Sigmoid colon (tissue), 7 donors: ENCODE measurements around the gene CC2D1A. TPM values are rescaled to one million over a fixed set of nuclear protein-coding genes. Genes with fewer than 3 reads are reported as not detected.

Source experiments
- DNase-seq: peaks from one replicate; pipeline ENCODE4 v3.0.0-alpha.2; 2019
- H3K27ac ChIP-seq, 4 donors: fragments of 200-600 bp; sonication (generic); one replicate each; pipeline ENCODE4 v1.5.1; 2016 to 2019; ENCODE audit warnings: mild to moderate bottlenecking in 1 of 4
- H3K27me3 ChIP-seq, 3 donors: fragments of 200-600 bp; sonication (generic); one replicate each; pipeline ENCODE4 v1.5.1; 2019; ENCODE audit warnings: mild to moderate bottlenecking in 1 of 3
- H3K36me3 ChIP-seq, 4 donors: fragments of 200-600 bp; sonication (generic); one replicate each; pipeline ENCODE4 v1.5.1; 2016 to 2019
- H3K4me1 ChIP-seq, 4 donors: fragments of 200-600 bp; sonication (generic); one replicate each; pipeline ENCODE4 v1.5.1; 2017 to 2019
- H3K4me3 ChIP-seq, 4 donors: fragments of 200-600 bp; sonication (generic); one replicate each; pipeline ENCODE4 v1.5.1; 2017 to 2019; ENCODE audit warnings: mild to moderate bottlenecking in 2 of 4, moderate library complexity in 1 of 4
- H3K9me3 ChIP-seq, 4 donors: fragments of 200-600 bp in 3 of 4; sonication (generic) in 3 of 4; one replicate each; pipeline versions ENCODE4 v1.5.1 to v1.6.1; 2013 to 2019
- CTCF ChIP-seq, 4 experiments: fragments of 450-650 bp in 3 of 4; fragments of 200-600 bp in 1 of 4; IDR thresholded peaks; one replicate each; pipeline ENCODE4 v1.5.1; 2016 to 2019; ENCODE audit warnings: antibody characterized with exemption in 4 of 4, mild to moderate bottlenecking in 3 of 4, moderate library complexity in 2 of 4
- EP300 ChIP-seq, 4 donors: sonication (generic); formaldehyde crosslinking; IDR thresholded peaks; one replicate each; pipeline ENCODE4 v1.6.1; 2017; ENCODE audit warnings: antibody characterized with exemption in 4 of 4
- POLR2A ChIP-seq, 2 donors: fragments of 450-650 bp; IDR thresholded peaks; one replicate each; pipeline ENCODE4 v1.6.1; 2016; ENCODE audit warnings: antibody characterized with exemption in 2 of 2, mild to moderate bottlenecking in 2 of 2, moderate library complexity in 2 of 2
- POLR2AphosphoS5 ChIP-seq, 4 donors: sonication (generic); formaldehyde crosslinking; IDR thresholded peaks; one replicate each; pipeline ENCODE4 v1.6.1; 2017; ENCODE audit warnings: antibody characterized with exemption in 4 of 4
- WGBS, 2 donors: extraction: QIAGEN DNeasy Blood & Tissue Kit; methylation state at CpG; one replicate each; pipeline ENCODE4 v1.1.7; 2013; 5-methylcytosine and 5-hydroxymethylcytosine counted together
- intact Hi-C: fragments of 100-400 bp; cut with DNase I; formaldehyde crosslinking; loops from one replicate; pipeline ENCODE4 v1.15.1; 2023
- polyA plus RNA-seq, 3 donors: library from polyadenylated mRNA; stranded (reverse); fragments of 200-250 nt; gene quantifications; one replicate each; pipeline ENCODE4 v1.2.3, GENCODE V29; 2013
- total RNA-seq, 4 donors: library from RNA; depleted of rRNA; stranded (reverse); fragments of >200 nt; gene quantifications; one replicate each; pipeline ENCODE4 v1.1.0, GENCODE V29; 2016
- donor health status: healthy with polysubstance abuse.
- donor health status: Bipolar disorder and iron deficiency.
- donor health status: healthy.

Gene CC2D1A
- total and polyA plus RNA-seq, 7 donors = 15.0 to 88.2 (median 33.5) TPM

- no peak for DNase-seq
- Histone ChIP-seq H3K9me3 (no peaks in the 10 kb centered on the region), H3K27me3 (no peaks in the 10 kb centered on the region), H3K36me3 (no peaks in the 10 kb centered on the region), H3K4me1 (peaks cover 0 to 23% (median 11%) of the 10 kb centered on the region in 4 donors), H3K4me3 (no peak overlapping the region), H3K27ac (no peak overlapping the region)
- intact Hi-C loops = loop anchor here (5.0 kb wide), 1 partner anchor 288 kb away; no protein-coding TSS in a partner anchor
- TF ChIP-seq POLR2A (IDR thresholded peaks at IDR 0.05) = peak in 1 of 2 donors; percentile 41
- no peak for TF ChIP-seq POLR2AphosphoS5 (IDR thresholded peaks at IDR 0.05)
- WGBS, 2 donors = 17 to 67% methylated on average over 26 of the region's 26 CpGs
Measured at GRCh38 chr19:13884726-13885591, 21.0 kb upstream of the CC2D1A start.

GRCh38 chr19:13885826-13886365 is 20.1 kb upstream of the CC2D1A start:
- WGBS, 2 donors = 82 to 92% methylated on average over 20 of the region's 20 CpGs
- H3K9me3 ChIP-seq = no peaks in the 10 kb centered on the region
- H3K27me3 ChIP-seq = no peaks in the 10 kb centered on the region
- DNase-seq = no peak
- H3K4me3 ChIP-seq = no peak overlapping the region
- no peak overlapping the region for H3K27ac ChIP-seq
- TF ChIP-seq EP300 (IDR thresholded peaks at IDR 0.05) = no peak
- TF ChIP-seq CTCF (IDR thresholded peaks at IDR 0.05) = no peak
- no peak for TF ChIP-seq POLR2AphosphoS5 (IDR thresholded peaks at IDR 0.05)
- TF ChIP-seq POLR2A (IDR thresholded peaks at IDR 0.05) = no peak
- intact Hi-C loops = no loop called here
- H3K36me3 ChIP-seq = no peaks in the 10 kb centered on the region
- H3K4me1 ChIP-seq = peaks cover 0 to 15% (median 4%) of the 10 kb centered on the region in 4 donors

GRCh38 chr19:13887018-13887436 is 19.0 kb upstream of the CC2D1A start:
- H3K36me3 ChIP-seq = no peaks in the 10 kb centered on the region
- 16 to 59% methylated on average over 16 of the region's 16 CpGs for WGBS, 2 donors
- H3K27ac ChIP-seq = no peak overlapping the region
- intact Hi-C loops = no loop called here
- DNase-seq = no peak
- no peaks in the 10 kb centered on the region for H3K27me3 ChIP-seq
- H3K9me3 ChIP-seq = no peaks in the 10 kb centered on the region
- no peak overlapping the region for H3K4me3 ChIP-seq
- TF ChIP-seq EP300 (IDR thresholded peaks at IDR 0.05) (no peak), POLR2A (IDR thresholded peaks at IDR 0.05) (no peak), CTCF (IDR thresholded peaks at IDR 0.05) (no peak), POLR2AphosphoS5 (IDR thresholded peaks at IDR 0.05) (no peak)
- H3K4me1 ChIP-seq = peaks cover 0 to 3% (median 0%) of the 10 kb centered on the region in 4 donors

GRCh38 chr19:13887517-13887916 is 18.5 kb upstream of the CC2D1A start:
- Histone ChIP-seq H3K4me1 (no peaks in the 10 kb centered on the region), H3K27ac (no peak overlapping the region), H3K36me3 (no peaks in the 10 kb centered on the region), H3K9me3 (no peaks in the 10 kb centered on the region), H3K4me3 (no peak overlapping the region), H3K27me3 (no peaks in the 10 kb centered on the region)
- TF ChIP-seq POLR2AphosphoS5 (IDR thresholded peaks at IDR 0.05) (no peak), EP300 (IDR thresholded peaks at IDR 0.05) (no peak), POLR2A (IDR thresholded peaks at IDR 0.05) (no peak), CTCF (IDR thresholded peaks at IDR 0.05) (no peak)
- intact Hi-C loops = no loop called here
- WGBS, 2 donors = 25 to 68% methylated on average over 5 of the region's 5 CpGs
- no peak for DNase-seq

GRCh38 chr19:13888281-13888680 is 17.7 kb upstream of the CC2D1A start:
- no peaks in the 10 kb centered on the region for H3K9me3 ChIP-seq
- H3K4me1 ChIP-seq = no peaks in the 10 kb centered on the region
- 17 to 69% methylated on average over 16 of the region's 16 CpGs for WGBS, 2 donors
- intact Hi-C loops = no loop called here
- no peak overlapping the region for H3K4me3 ChIP-seq
- no peaks in the 10 kb centered on the region for H3K36me3 ChIP-seq
- TF ChIP-seq CTCF (IDR thresholded peaks at IDR 0.05) (no peak), EP300 (IDR thresholded peaks at IDR 0.05) (no peak), POLR2AphosphoS5 (IDR thresholded peaks at IDR 0.05) (no peak)
- DNase-seq = no peak
- H3K27me3 ChIP-seq = no peaks in the 10 kb centered on the region
- H3K27ac ChIP-seq = no peak overlapping the region
